DOHH2 (cell line): ENCODE measurements around the gene CCDC89.

Experiments used
- CTCF ChIP-seq: fragments of 200-600 bp; sonication (generic); IDR thresholded peaks from one replicate; pipeline ENCODE4 v1.5.1; 2014; ENCODE audit warnings: antibody characterized with exemption, mild to moderate bottlenecking, low read depth, low read length; ENCODE audit not compliant: poor library complexity, severe bottlenecking
- EZH2phosphoT487 ChIP-seq: fragments of 200-600 bp; sonication (generic); IDR thresholded peaks from 2 replicates; pipeline ENCODE4 v1.6.1; 2017; ENCODE audit warnings: borderline replicate concordance, mild to moderate bottlenecking, antibody characterized with exemption, low read length, moderate library complexity, mixed read lengths

- TF ChIP-seq CTCF (no peak), EZH2phosphoT487 (no peak)
Measured at GRCh38 chr11:85709941-85710702, 24.1 kb upstream of the CCDC89 start.
